Head of caudate nucleus (tissue), 42 donors: ENCODE results near the gene LGR6.

Experiments used
- DNase-seq, 42 donors: peaks; one replicate each; pipeline versions ENCODE4 v3.0.0 to v3.0.0-alpha.2; 2020 to 2021; ENCODE audit warnings: mixed read lengths in 7 of 42
- intact Hi-C: fragments of 100-400 bp; cut with DNase I; formaldehyde crosslinking; loops from one replicate; pipeline ENCODE4 v1.15.0; 2022

Gene LGR6

DNA sequence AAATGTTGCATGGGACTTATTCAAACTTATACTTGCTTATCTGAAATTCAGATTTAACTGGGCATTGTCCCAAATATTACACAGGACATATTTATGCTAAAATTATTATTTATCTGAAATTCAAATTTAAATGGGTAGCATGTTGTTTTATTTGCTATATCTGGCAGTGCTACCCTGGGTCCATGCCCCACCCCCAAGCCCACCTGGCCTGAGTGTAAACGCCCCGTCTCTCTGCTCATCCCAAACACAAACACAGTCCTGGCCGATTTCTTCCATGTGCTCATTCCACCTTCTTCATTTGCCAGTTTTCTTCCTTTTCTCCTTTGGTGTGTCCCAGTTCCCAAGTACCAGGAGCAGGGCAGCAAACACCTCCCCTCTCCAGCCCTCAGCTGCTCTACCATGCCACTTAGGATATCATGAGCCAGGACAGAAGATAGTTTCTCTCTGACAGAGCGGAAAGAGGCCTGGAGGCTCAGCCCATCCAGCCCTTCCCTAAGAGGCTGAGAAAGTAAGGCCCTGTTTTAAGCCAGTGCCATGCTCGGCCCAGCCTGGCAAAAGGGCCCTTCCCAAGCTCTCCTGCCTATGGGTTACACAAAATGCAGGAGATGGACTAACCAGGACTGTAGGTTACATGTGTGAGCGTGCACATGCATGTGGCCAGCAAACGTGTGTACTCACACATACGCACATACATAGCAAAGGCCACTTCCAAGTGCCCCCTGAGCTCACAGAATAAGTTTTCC lies 78.7 kb downstream of the LGR6 start:
- intact Hi-C loops = no loop called here
- DNase-seq = peak in 2 of 42 donors; percentile 2 to 28

DNA sequence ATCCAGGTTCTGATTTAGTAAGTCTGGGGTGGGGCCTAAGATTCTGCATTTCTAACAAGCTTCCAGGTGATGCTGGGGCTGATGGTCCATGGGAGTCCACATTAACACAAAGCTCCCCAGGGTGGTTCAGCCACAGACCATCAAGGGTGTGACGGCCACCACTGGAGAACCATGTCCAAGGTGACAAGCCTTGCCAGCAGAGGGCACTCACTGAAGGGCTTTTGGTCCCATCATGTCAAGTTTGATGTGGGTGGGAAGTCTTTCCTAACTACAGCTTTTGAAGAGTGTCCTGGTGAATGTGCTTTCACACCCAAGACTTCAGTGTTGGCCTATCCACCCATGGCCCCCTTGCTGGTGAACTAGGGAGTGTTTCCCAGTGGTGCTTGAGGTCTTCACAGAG lies 81.0 kb downstream of the LGR6 start:
- intact Hi-C loops = no loop called here
- peak in 15 of 42 donors; percentile 6 to 42 (median 26) for DNase-seq

- peak in 1 of 42 donors; percentile 11 for DNase-seq
- intact Hi-C loops = no loop called here
Observed at GRCh38 chr1:202275061-202275770, 81.6 kb downstream of the LGR6 start.

DNA sequence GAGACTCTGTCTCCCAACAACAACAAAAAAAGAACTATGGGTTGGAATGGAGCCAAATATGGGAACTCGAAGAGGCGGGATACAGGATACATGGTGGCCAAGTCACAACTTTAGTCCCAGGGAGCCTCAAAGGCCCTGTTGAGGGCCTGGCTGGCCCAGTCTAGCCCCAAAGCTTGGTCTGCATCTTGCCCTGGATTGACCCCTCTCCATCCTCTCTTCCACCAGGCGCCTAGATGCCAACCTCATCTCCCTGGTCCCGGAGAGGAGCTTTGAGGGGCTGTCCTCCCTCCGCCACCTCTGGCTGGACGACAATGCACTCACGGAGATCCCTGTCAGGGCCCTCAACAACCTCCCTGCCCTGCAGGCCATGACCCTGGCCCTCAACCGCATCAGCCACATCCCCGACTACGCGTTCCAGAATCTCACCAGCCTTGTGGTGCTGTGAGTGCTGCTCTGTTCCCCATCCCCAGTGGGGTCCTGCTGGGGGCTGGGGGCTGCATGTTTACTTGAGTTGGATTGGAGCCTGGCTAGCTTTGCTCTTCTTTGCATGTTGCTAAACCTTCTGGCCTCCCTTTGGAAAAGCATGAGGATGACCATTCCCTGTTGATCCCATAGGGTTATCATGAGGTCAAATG lies 82.6 kb downstream of the LGR6 start:
- intact Hi-C loops = no loop called here
- DNase-seq = peak in 1 of 42 donors; percentile 7

- intact Hi-C loops = no loop called here
- peak in 1 of 42 donors; percentile 5 for DNase-seq
Observed at GRCh38 chr1:202276920-202277319, 83.3 kb downstream of the LGR6 start.

- DNase-seq = peak in 1 of 42 donors; percentile 7
- intact Hi-C loops = no loop called here
Observed at GRCh38 chr1:202278751-202279150, 85.2 kb downstream of the LGR6 start.

DNA sequence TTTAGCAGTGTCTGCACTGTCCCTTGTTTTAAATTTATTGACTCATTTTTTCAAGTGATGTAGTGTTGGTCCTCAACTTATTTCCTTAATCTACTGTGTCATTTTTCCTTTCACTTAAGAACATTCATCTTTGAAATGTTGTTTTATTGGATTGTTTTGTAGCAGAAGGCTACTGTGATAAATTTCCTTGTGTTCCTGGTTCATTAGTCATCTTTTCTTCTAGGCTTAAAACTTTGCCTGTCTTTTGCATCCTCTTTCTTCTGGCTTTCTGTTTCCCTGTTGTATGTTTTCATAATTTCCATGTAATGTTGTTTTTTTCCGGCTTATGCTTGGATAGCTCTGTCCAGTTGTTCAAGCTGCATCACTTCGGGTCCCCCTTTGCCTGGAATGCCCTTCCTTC lies 86.2 kb downstream of the LGR6 start:
- DNase-seq = peak in 1 of 42 donors; percentile 22
- intact Hi-C loops = no loop called here

DNA sequence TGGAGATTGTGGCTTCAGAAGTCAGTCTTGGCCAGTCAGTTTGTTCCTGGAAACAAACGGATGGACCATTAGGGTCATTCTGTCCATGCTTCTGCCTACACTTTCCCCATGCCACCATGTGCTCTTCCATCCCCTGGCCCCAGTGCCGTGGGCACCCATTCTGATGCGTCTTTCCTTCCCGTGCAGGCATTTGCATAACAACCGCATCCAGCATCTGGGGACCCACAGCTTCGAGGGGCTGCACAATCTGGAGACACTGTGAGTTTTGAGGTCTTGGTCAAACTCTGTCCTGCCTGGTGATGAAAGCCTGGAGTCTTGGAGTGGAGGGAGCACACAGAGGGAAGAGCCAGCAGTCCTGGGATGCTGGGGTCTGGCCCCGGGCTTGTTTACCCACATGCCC lies 87.0 kb downstream of the LGR6 start:
- peak in 1 of 42 donors; percentile 18 for DNase-seq
- intact Hi-C loops = no loop called here

DNA sequence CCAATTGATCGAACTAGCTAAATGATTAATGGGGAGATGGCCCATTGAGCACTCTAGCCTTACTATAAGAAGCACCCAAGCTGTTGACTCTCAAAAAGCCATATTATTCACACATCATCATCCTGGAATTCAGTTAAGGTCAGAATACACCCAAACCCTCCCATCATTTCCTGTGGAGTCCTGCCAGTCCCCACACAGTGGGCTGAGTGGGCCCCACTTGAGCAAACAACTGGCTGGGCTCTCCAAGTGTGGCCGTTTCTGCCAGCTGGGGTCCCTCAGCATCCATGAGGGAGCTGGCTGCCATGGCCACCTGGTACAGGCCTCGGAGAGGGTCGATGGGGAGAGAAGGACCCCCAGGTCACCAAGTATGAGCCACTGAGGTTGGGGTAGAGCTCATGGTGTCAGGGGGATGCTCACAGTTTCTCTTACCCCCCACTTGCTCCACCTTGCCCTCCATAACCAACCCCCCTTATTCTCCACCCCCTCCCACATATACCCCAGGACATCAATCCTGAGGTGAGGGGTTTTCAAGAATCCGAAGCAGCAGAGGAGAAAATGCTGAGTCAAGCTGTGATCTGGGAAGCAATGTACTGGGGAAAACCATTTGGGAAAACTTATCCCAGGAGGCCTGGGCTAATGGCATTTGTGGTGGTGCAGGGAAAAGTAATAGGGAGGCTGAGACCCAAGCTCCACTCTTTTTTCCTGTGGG lies 87.9 kb downstream of the LGR6 start:
- DNase-seq = peak in 1 of 42 donors; percentile 15

DNA sequence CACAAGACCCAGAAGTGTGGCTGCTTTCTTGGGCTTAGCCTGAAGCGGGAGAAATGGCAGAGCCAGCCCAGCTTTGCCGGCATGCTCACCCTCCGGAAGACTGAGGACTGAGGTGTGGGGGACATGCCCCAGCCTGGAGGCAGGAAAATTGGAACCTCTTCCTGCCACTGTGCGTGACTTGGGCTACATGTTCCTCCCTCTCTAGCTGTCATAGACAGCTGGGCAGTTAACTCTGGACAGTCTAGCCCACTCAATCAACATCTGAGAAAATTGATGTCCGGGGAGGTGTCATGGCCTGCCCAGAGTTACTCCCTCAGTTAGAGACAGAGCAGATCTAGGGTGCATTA lies 88.4 kb downstream of the LGR6 start:
- peak in 2 of 42 donors; percentile 3 to 34 for DNase-seq
- intact Hi-C loops = no loop called here

More for the DNA sequence above, 87.9 kb downstream of the LGR6 start:
- intact Hi-C loops = no loop called here

DNA sequence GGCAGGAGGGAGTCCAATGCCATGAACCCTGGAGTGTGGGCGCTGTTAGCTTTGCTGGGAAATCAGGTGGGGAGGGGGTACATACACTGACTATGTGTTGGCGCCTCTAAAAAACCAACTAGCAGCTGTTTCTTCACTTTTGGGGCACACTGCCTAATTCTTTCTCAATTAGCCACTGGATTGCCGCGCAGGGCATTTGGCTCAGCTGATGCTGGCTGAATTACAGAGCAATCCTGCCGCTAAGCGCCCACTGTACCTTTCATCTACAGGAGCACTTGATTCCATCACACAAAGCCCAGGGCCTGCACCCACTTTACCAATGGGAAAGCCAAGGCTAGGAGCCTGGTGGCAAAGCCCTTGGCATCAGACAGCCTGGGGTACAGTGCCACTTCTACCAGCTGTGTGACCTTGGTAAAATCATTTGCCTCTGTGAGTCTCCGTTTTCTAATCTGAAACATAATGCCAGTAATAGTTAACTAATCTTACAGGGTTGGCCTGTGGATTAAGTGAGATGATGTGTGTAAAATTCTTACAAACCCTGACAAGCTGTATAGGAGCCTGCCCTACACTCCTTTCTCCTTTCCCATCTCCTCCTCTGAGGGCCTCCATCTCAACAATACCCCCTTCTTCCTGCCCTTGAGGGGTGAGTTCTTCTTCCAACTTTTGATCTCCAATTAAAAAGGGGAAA lies 89.1 kb downstream of the LGR6 start:
- intact Hi-C loops = no loop called here
- DNase-seq = peak in 1 of 42 donors; percentile 39

- no peak for DNase-seq
Observed at GRCh38 chr1:202283379-202283844, 89.8 kb downstream of the LGR6 start.

GRCh38 chr1:202283991-202284390 lies 90.4 kb downstream of the LGR6 start:
- intact Hi-C loops = no loop called here

More at GRCh38 chr1:202283379-202283844, 89.8 kb downstream of the LGR6 start:
- intact Hi-C loops = no loop called here

DNA sequence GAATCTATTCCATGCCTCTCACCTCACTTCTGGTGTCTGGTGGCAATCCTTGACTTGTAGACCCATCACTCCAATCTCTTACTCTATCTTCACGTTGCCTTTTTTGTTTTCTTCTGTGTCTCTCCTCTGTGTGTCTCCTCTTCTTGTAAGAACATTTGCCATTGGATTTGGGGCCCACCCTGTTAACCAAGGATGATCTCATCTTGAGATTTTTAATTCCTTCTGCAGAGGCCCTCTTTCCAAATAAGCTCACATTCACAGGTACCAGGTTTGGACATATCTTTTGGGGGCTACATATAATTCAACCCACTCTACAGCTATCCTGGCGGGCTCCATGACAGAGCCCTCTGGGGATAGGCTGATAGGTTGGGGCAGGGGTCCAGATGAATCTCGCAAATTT lies 92.3 kb downstream of the LGR6 start:
- no peak for DNase-seq
- intact Hi-C loops = no loop called here

More at GRCh38 chr1:202283991-202284390, 90.4 kb downstream of the LGR6 start:
- no peak for DNase-seq

DNA sequence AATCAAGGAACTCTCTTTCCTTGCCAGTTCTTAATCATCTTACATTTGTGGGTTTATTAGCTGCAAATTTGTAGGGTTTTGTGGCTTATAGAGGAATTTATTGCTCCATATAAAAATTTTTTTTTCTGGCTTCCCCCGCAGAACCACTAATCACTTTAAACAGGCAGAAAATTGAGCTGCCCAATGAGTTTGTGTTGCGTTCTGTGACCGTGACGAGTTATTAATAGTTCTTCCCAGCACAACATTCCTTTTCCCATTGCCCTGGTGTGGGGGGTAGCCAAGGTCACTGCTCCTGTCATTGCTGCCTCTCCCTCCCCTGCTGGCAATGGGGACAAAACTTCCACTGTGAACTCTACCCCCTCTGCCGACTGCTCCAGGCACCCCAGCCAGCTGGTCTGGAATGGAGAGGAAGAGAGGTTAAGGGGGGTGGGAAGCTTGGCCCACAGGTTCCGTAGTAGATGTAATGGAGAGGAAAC lies 93.1 kb downstream of the LGR6 start:
- intact Hi-C loops = no loop called here
- DNase-seq = no peak

- intact Hi-C loops = no loop called here
Observed at GRCh38 chr1:202287196-202287595, 93.6 kb downstream of the LGR6 start.

GRCh38 chr1:202288177-202288576 lies 94.6 kb downstream of the LGR6 start:
- intact Hi-C loops = no loop called here
- no peak for DNase-seq

More at GRCh38 chr1:202287196-202287595, 93.6 kb downstream of the LGR6 start:
- no peak for DNase-seq

GRCh38 chr1:202289009-202289408 lies 95.4 kb downstream of the LGR6 start:
- intact Hi-C loops = no loop called here

DNA sequence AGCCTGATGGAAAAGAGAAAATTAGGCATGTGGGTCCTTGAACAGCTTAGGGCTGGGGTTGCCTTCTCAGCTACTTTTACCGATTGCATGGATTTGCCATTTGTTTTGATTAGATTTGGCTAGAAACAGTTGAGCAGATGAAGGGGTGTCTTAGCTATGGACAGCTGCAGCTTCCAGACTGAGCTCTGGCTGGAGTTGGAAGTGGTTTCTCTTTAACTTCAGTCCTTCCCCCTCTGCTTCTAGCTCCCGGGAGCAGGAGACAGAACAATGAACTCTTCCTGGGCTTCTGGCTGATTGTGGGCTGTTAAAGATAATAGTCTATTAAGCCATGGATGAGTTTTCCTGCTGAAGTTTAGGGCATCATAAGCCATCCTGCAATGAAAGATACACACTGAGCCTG lies 97.4 kb downstream of the LGR6 start:
- DNase-seq = no peak
- intact Hi-C loops = no loop called here

More at GRCh38 chr1:202289009-202289408, 95.4 kb downstream of the LGR6 start:
- DNase-seq = peak in 2 of 42 donors; percentile 20 to 25
